Uterus (tissue), 4 donors: Measurements from ENCODE around the gene ZNF324. TPM values are rescaled to one million over a fixed set of nuclear protein-coding genes. Genes with fewer than 3 reads are reported as not detected.

Experiments
- DNase-seq, 2 donors: peaks; one replicate each; pipeline ENCODE4 v3.0.0-alpha.2; 2019 to 2020
- H3K27ac ChIP-seq, 2 donors: fragments of 200-600 bp; sonication (generic); 1 replicate in 1 of 2; 2 replicates in 1 of 2; pipeline ENCODE4 v1.5.1; 2016 to 2018
- H3K27me3 ChIP-seq, 2 donors: fragments of 200-600 bp; sonication (generic); one replicate each; pipeline ENCODE4 v1.5.1; 2018 to 2019; ENCODE audit warnings: control low read depth in 1 of 2
- H3K36me3 ChIP-seq, 2 donors: fragments of 200-600 bp; sonication (generic); one replicate each; pipeline ENCODE4 v1.5.1; 2019; ENCODE audit warnings: control low read depth in 1 of 2
- H3K4me1 ChIP-seq, 2 donors: fragments of 200-600 bp; sonication (generic); one replicate each; pipeline ENCODE4 v1.5.1; 2018 to 2019; ENCODE audit warnings: control low read depth in 1 of 2
- H3K4me3 ChIP-seq, 2 donors: fragments of 200-600 bp; sonication (generic); 1 replicate in 1 of 2; 2 replicates in 1 of 2; pipeline ENCODE4 v1.5.1; 2018 to 2019; ENCODE audit warnings: mild to moderate bottlenecking in 1 of 2
- H3K9me3 ChIP-seq, 2 donors: fragments of 200-600 bp; sonication (generic); one replicate each; pipeline ENCODE4 v1.5.1; 2019; ENCODE audit warnings: control low read depth in 1 of 2
- CTCF ChIP-seq, 4 experiments: fragments of 200-600 bp in 2 of 4; fragments of 450-650 bp in 2 of 4; sonication (generic) in 2 of 4; IDR thresholded peaks; one replicate each; pipeline ENCODE4 v1.5.1; 2016 to 2019; ENCODE audit warnings: antibody characterized with exemption in 4 of 4, mild to moderate bottlenecking in 2 of 4, moderate library complexity in 1 of 4
- POLR2A ChIP-seq, 2 donors: fragments of 450-650 bp; IDR thresholded peaks; one replicate each; pipeline ENCODE4 v1.6.1; 2016; ENCODE audit warnings: antibody characterized with exemption in 2 of 2, mild to moderate bottlenecking in 1 of 2, moderate library complexity in 1 of 2
- intact Hi-C: fragments of 100-400 bp; cut with DNase I; formaldehyde crosslinking; loops from one replicate; pipeline ENCODE4 v1.15.1; 2023; ENCODE audit warnings: low total_unique reads
- small RNA-seq: library from RNA; depleted of rRNA; stranded (forward); fragments of <200 nt; gene quantifications from one replicate; pipeline ENCODE3, GENCODE V24; 2016
- total RNA-seq, 4 donors: library from RNA; depleted of rRNA in 3 of 4; stranded (reverse); fragments of >200 nt in 3 of 4; gene quantifications; one replicate each; pipeline versions ENCODE4 v1.1.0 to v1.2.4, GENCODE V29; 2014 to 2023
- donor health status: DM: yes; HTN: yes; CAD: no.

Gene ZNF324
- total RNA-seq, 4 donors from 2014 or later, result 2.9 to 75.1 (median 27.1) TPM

- intact Hi-C loops, result no loop called here
- no peak for DNase-seq
- TF ChIP-seq CTCF (IDR thresholded peaks at IDR 0.05) (no peak), POLR2A (IDR thresholded peaks at IDR 0.05) (no peak)
- peak overlapping the region; percentile 88 to 89 for H3K4me3 ChIP-seq
- H3K27me3 ChIP-seq, result no peaks in the 10 kb centered on the region
- H3K4me1 ChIP-seq, result peaks cover 0 to 12% of the 10 kb centered on the region in 2 donors
- no peaks in the 10 kb centered on the region for H3K36me3 ChIP-seq
- H3K9me3 ChIP-seq, result no peaks in the 10 kb centered on the region
- peak overlapping the region; percentile 89 to 96 for H3K27ac ChIP-seq
These were observed 53.3 kb downstream of the ZNF324 start for GRCh38 chr19:58520257-58520599.

GRCh38 chr19:58521651-58522050 is 54.8 kb downstream of the ZNF324 start:
- TF ChIP-seq CTCF (IDR thresholded peaks at IDR 0.05) (no peak), POLR2A (IDR thresholded peaks at IDR 0.05) (no peak)
- no peak for DNase-seq
- Histone ChIP-seq H3K9me3 (no peaks in the 10 kb centered on the region), H3K27me3 (no peaks in the 10 kb centered on the region), H3K4me3 (no peak overlapping the region), H3K4me1 (peaks cover 0 to 12% of the 10 kb centered on the region in 2 donors), H3K27ac (no peak overlapping the region), H3K36me3 (no peaks in the 10 kb centered on the region)
- intact Hi-C loops, result no loop called here

- Histone ChIP-seq H3K27me3 (no peaks in the 10 kb centered on the region), H3K4me1 (peaks cover 0 to 12% of the 10 kb centered on the region in 2 donors), H3K4me3 (no peak overlapping the region), H3K27ac (no peak overlapping the region), H3K9me3 (no peaks in the 10 kb centered on the region), H3K36me3 (no peaks in the 10 kb centered on the region)
- intact Hi-C loops, result no loop called here
- DNase-seq, result no peak
- TF ChIP-seq POLR2A (IDR thresholded peaks at IDR 0.05) (no peak), CTCF (IDR thresholded peaks at IDR 0.05) (no peak)
These were observed 55.8 kb downstream of the ZNF324 start for GRCh38 chr19:58522709-58523108.

Small RNA genes lying within 50 kb of the gene (small RNA-seq; reads per million reads assigned to genes)
- gene RN7SL693P (not detected), gene RNU6-1337P (not detected)

Other genes with a start within 250 kb of the ZNF324 start
- gene ZNF544, start 238.2 kb upstream of the ZNF324 start, total RNA-seq, result 10 to 100 TPM in 3 of 4 donors, 1 to 10 TPM in 1; 2.6 to 67.0 (median 43.7) TPM
- 10 to 100 TPM in 1 of 4 donors, 1 to 10 TPM in 3; 1.8 to 10.8 (median 8.2) TPM for gene ZNF8, start 188.1 kb upstream of the ZNF324 start, total RNA-seq
- gene ERVK3-1, start 161.7 kb upstream of the ZNF324 start, total RNA-seq, result 10 to 100 TPM; 27.1 to 62.1 (median 39.2) TPM
- 1 to 10 TPM; 3.9 to 5.1 (median 4.6) TPM for gene ZSCAN22, start 140.1 kb upstream of the ZNF324 start, total RNA-seq
- gene A1BG, start 113.6 kb upstream of the ZNF324 start, total RNA-seq, result 100 to 1,000 TPM in 1 of 4 donors, 10 to 100 TPM in 1, 1 to 10 TPM in 2; 2.8 to 108 (median 12.9) TPM
- 1 to 10 TPM in 3 of 4 donors, not detected in 1; 3.4 to 7.2 (median 6.8) TPM for gene ZNF497, start 104.3 kb upstream of the ZNF324 start, total RNA-seq
- 1 to 10 TPM in 3 of 4 donors, not detected in 1; 1.6 to 4.6 (median 2.8) TPM for gene ZNF837, start 86.0 kb upstream of the ZNF324 start, total RNA-seq
- 1,000 to 10,000 TPM; 1,103 to 4,958 (median 2,770) TPM for gene RPS5, start 79.8 kb upstream of the ZNF324 start, total RNA-seq
- not detected for gene RNF225, start 71.4 kb upstream of the ZNF324 start, total RNA-seq
- gene ZNF584, start 58.4 kb upstream of the ZNF324 start, total RNA-seq, result 10 to 100 TPM in 2 of 4 donors, 1 to 10 TPM in 2; 1.5 to 26.6 (median 16.4) TPM
- 10 to 100 TPM in 1 of 4 donors, 1 to 10 TPM in 3; 4.4 to 19.8 (median 7.6) TPM for gene ZNF132, start 26.9 kb upstream of the ZNF324 start, total RNA-seq
- gene ZNF324B, start 15.5 kb upstream of the ZNF324 start, total RNA-seq, result 10 to 100 TPM in 1 of 4 donors, 1 to 10 TPM in 3; 1.2 to 17.5 (median 7.3) TPM
- gene ZNF446, start 9.3 kb downstream of the ZNF324 start, total RNA-seq, result 10 to 100 TPM in 3 of 4 donors, 1 to 10 TPM in 1; 1.8 to 18.7 (median 11.4) TPM
- gene SLC27A5, start 44.9 kb downstream of the ZNF324 start, total RNA-seq, result 10 to 100 TPM in 1 of 4 donors, 1 to 10 TPM in 3; 1.8 to 10.2 (median 6.7) TPM
- gene ZBTB45, start 52.7 kb downstream of the ZNF324 start, total RNA-seq, result 10 to 100 TPM in 1 of 4 donors, 1 to 10 TPM in 2, under 1 TPM in 1; 0.88 to 17.8 (median 3.8) TPM
- 100 to 1,000 TPM; 192 to 322 (median 280) TPM for gene TRIM28, start 77.0 kb downstream of the ZNF324 start, total RNA-seq
- gene CHMP2A, start 88.0 kb downstream of the ZNF324 start, total RNA-seq, result 10 to 100 TPM; 30.9 to 77.8 (median 56.0) TPM
- gene UBE2M, start 91.5 kb downstream of the ZNF324 start, total RNA-seq, result 10 to 100 TPM in 3 of 4 donors, 1 to 10 TPM in 1; 6.1 to 63.7 (median 24.9) TPM
- 10 to 100 TPM; 26.5 to 41.5 (median 30.0) TPM for gene MZF1, start 106.3 kb downstream of the ZNF324 start, total RNA-seq